Lung (tissue), 12 donors: ENCODE data around the gene DIP2C. TPM values are rescaled to one million over a fixed set of nuclear protein-coding genes. Genes with fewer than 3 reads are reported as not detected.

ENCODE experiments used
- ATAC-seq: fragments of 200-7000 bp; cut with Tn5 transposase; one replicate; pipeline ENCODE4 v1.9.1; 2020; ENCODE audit warnings: moderate number of reproducible peaks; ENCODE audit not compliant: insufficient read depth, low FRiP score
- DNase-seq, 3 donors: peaks; one replicate each; pipeline ENCODE4 v3.0.0-alpha.2; 2013 to 2017
- H3K27ac ChIP-seq, 2 donors: one replicate each; pipeline ENCODE4 v1.5.1; 2013; ENCODE audit warnings: mild to moderate bottlenecking in 2 of 2, moderate library complexity in 2 of 2, control low read depth in 1 of 2, inconsistent platforms in 1 of 2, low read depth in 1 of 2, low read length in 1 of 2
- H3K27me3 ChIP-seq, 3 donors: one replicate each; pipeline ENCODE4 v1.5.1; 2013; ENCODE audit warnings: low read length in 2 of 3; ENCODE audit not compliant: control insufficient read depth in 3 of 3, insufficient read depth in 3 of 3
- H3K36me3 ChIP-seq, 4 donors: one replicate each; pipeline ENCODE4 v1.5.1; 2013; ENCODE audit warnings: low read length in 4 of 4, mild to moderate bottlenecking in 1 of 4, moderate library complexity in 1 of 4; ENCODE audit not compliant: control insufficient read depth in 4 of 4, insufficient read depth in 4 of 4
- H3K4me1 ChIP-seq, 5 donors: one replicate each; pipeline ENCODE4 v1.5.1; 2013; ENCODE audit warnings: low read length in 5 of 5, mild to moderate bottlenecking in 2 of 5, moderate library complexity in 1 of 5; ENCODE audit not compliant: control insufficient read depth in 5 of 5, insufficient read depth in 5 of 5
- H3K4me3 ChIP-seq: one replicate; pipeline ENCODE4 v1.5.1; 2013; ENCODE audit warnings: mild to moderate bottlenecking, control low read depth, moderate library complexity
- H3K9ac ChIP-seq, 2 donors: one replicate each; pipeline ENCODE4 v1.5.1; 2013; ENCODE audit warnings: low read length in 2 of 2, control low read depth in 1 of 2; ENCODE audit not compliant: insufficient read depth in 1 of 2
- H3K9me3 ChIP-seq, 4 donors: one replicate each; pipeline ENCODE4 v1.5.1; 2013; ENCODE audit warnings: low read length in 3 of 4, mild to moderate bottlenecking in 1 of 4, moderate library complexity in 1 of 4; ENCODE audit not compliant: control insufficient read depth in 4 of 4, insufficient read depth in 3 of 4
- CTCF ChIP-seq: IDR thresholded peaks from 2 replicates; pipeline ENCODE4 v1.5.1; 2012; ENCODE audit warnings: mild to moderate bottlenecking; ENCODE audit errors: control extremely low read depth, extremely low read depth
- WGBS, 2 donors: extraction: QIAGEN DNeasy Blood & Tissue Kit; methylation state at CpG; one replicate each; pipeline ENCODE4 v1.1.7; 2013; 5-methylcytosine and 5-hydroxymethylcytosine counted together
- polyA plus RNA-seq, 2 donors: library from polyadenylated mRNA; stranded (reverse); fragments of 200-250 nt; gene quantifications; one replicate each; pipeline ENCODE4 v1.2.1, GENCODE V29; 2013
- total RNA-seq, 2 donors: library from RNA; depleted of rRNA in 1 of 2; stranded (reverse); fragments of >200 nt in 1 of 2; gene quantifications; one replicate each; pipeline ENCODE4 v1.2.1, GENCODE V29; 2014 to 2021
- donor health status: control.
- donor health status: control.
- donor health status: Bipolar disorder and iron deficiency.
- donor health status: healthy.
- donor health status: DM: yes; HTN: yes; CAD: no.

DIP2C gene
- total and polyA plus RNA-seq, 4 donors, result 3.6 to 20.0 (median 9.5) TPM

DNA sequence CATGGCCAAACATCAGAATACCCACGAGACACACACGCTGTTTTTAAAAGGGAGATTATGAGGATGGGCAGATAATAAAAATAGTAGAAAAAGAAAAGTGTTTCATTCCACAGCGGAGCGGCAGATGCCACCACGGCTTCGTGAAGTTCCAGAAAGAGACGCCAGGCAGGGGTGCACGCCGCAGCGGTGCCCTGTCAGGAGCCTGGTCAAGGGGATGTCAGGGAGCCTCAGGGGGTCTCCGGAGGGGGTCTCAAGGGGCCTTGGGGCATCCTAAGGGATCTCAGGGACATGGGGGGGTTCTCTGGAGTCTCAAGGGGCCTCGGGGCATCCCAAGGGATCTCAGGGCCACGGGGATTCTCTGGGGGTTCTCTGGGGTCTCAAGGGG lies 300.8 kb downstream of the DIP2C start:
- no peak overlapping the region for H3K9ac ChIP-seq
- peaks cover 0 to 35% (median 16%) of the 10 kb centered on the region in 4 donors for H3K36me3 ChIP-seq
- WGBS, 2 donors, result 92 to 95% methylated on average over 13 of the region's 13 CpGs
- no peaks in the 10 kb centered on the region for H3K4me1 ChIP-seq
- no peak overlapping the region for H3K27ac ChIP-seq
- ATAC-seq (no peak), DNase-seq (no peak)
- H3K9me3 ChIP-seq, result no peaks in the 10 kb centered on the region
- no peak for TF ChIP-seq CTCF
- no peaks in the 10 kb centered on the region for H3K27me3 ChIP-seq
- no peak overlapping the region for H3K4me3 ChIP-seq

GRCh38 chr10:387909-388660 lies 301.4 kb downstream of the DIP2C start:
- Histone ChIP-seq H3K27me3 (no peaks in the 10 kb centered on the region), H3K9ac (no peak overlapping the region), H3K9me3 (no peaks in the 10 kb centered on the region), H3K36me3 (peaks cover 0 to 35% (median 16%) of the 10 kb centered on the region in 4 donors), H3K4me1 (no peaks in the 10 kb centered on the region), H3K4me3 (no peak overlapping the region), H3K27ac (no peak overlapping the region)
- DNase-seq (peak in 2 of 3 donors; percentile 16 to 34), ATAC-seq (no peak)
- TF ChIP-seq CTCF, result no peak
- WGBS, 2 donors, result 65 to 83% methylated on average over 16 of the region's 16 CpGs

DNA sequence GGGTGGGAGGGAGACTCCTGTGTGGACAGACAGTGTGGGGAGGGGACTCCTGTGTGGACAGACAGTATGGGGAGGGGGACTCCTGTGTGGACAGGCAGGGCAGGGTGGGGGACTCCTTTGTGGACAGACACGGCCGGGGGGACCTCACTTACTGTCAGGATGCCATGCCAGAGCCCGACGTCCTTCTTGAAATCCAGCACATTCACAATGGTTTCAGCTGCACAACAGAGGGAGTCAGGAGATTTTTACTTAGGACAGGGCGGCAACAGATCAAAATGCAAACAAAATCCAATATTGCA lies 301.9 kb downstream of the DIP2C start:
- WGBS, 2 donors, result 84 to 93% methylated on average over 5 of the region's 5 CpGs
- peaks cover under 1 to 35% (median 20%) of the 10 kb centered on the region in 4 donors for H3K36me3 ChIP-seq
- H3K27me3 ChIP-seq, result no peaks in the 10 kb centered on the region
- ATAC-seq, result no peak
- no peak overlapping the region for H3K9ac ChIP-seq
- H3K4me3 ChIP-seq, result no peak overlapping the region
- no peak overlapping the region for H3K27ac ChIP-seq
- no peaks in the 10 kb centered on the region for H3K4me1 ChIP-seq
- DNase-seq, result no peak
- no peak for TF ChIP-seq CTCF
- no peaks in the 10 kb centered on the region for H3K9me3 ChIP-seq
